Measurements from ENCODE around the gene LGALS7B.
"Not testable (repeated sequence)": the region's sequence is repeated elsewhere in the genome, so short reads cannot be mapped to it uniquely, and the experiment has no call there.

Gene LGALS7B

GRCh38 chr19:38825936-38826335, 36.9 kb downstream of the LGALS7B start:
- DNase-seq: not testable (repeated sequence)

DNA sequence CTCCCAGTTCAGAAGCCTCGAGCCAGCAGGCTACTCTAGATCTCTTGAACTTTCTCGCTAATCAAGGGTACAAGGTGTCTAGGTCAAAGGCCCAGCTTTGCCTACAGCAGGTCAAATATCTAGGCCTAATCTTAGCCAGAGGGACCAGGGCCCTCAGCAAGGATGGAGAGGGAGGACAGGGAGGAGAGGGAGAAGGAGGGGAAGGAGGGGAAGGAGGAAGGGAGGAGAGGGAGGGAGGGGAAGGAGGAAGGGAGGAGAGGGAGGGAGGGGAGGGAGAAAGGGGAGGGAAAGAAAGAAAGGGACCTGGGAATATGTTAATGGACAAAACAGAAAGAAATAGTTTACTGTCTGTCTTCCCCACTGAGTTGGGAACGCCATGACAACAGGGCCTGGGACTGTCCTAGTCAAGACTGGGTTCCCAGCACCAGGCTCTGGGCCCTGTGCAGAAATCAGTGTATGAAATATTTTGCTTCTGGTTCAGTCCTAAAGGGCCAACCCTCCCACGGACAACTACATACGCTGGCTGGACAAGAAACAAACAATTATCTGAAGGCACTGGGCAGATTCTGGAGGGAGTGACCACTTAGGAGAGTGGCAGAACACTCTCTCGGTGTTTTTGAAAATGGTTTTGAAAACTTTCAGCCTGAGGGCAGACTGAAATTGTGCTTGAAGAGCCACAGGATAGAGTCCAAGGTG, 38.0 kb downstream of the LGALS7B start:
- DNase-seq: no peak

GRCh38 chr19:38829203-38829602, 40.2 kb downstream of the LGALS7B start:
- not testable (repeated sequence) for DNase-seq

- DNase-seq: no peak
Observed at GRCh38 chr19:38830039-38830733, 41.2 kb downstream of the LGALS7B start.

DNA sequence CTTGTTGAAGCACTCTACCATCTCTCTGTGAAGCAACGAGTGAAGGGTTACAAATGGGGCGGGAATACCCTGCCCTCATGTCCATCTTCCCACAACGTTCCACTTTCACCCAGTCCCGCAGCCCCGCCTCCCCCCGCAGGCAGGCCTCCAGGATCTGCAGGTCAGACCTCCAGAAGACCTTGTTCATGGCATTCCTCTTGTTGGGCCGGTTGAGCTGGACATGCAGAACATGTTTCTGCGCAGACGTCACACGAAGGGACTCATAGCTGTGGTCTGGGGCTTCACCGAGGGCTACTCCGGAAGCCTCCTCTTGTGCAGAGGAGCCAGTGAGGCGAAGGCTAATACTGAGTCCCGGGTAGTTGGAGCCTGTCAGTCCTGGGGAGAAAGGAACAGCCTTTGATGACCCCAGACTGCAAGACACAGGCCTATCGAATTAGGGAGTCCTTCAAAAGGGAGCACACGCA, 42.2 kb downstream of the LGALS7B start:
- DNase-seq: no peak

DNA sequence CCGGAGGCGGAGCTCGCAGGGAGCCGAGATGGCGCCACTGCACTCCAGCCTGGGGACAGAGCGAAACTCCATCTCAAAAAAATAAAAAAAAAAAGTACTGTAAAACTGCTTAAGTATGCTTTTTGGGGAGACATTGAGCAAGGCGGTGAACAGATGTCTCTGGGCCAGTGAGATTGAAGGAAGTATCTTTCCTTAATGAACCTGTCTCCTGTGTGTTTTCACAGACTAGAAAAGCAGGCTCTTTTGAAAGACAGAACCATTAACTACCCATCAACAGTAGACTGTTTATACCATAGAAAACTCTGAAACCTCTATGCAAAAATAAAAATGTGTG, 44.1 kb downstream of the LGALS7B start:
- DNase-seq: no peak

DNA sequence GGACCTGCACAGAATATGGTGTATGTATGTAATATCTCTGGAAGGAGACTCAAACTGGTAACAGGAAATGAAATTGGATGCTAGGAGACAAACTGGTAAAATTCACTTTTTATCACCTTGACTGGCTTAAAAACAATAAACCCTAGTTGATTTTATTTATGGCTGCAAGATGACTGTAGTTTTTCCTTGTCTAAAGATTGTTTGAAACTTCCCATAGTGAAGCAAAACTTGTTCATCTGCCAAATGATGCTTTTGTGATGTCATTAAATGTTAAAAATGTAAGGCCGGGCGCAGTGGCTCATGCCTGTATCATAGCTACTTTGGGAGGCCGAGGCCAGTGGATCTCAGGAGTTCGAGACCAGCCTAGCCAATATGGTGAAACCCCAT, 45.1 kb downstream of the LGALS7B start:
- no peak for DNase-seq

DNA sequence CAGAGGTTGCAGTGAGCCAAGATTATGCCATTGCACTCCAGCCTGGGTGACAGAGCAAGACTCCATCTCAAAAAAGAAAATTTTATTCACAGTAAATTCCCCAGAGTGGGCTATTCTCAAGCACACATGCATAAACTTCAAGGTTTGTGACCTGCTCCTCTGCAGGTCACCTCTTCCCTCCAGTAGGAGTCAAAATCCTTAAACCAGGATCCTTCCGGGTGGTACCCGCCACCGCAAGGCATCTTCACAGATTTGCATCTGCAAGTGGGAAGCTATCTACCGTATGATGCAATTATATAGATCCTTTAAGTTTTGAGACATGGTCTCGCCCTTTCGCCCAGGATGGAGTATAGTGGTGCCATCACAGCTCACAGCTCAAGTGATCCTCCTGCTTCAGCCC, 45.6 kb downstream of the LGALS7B start:
- DNase-seq: no peak

- no peak for DNase-seq
Observed at GRCh38 chr19:38836159-38836982, 47.4 kb downstream of the LGALS7B start.

GRCh38 chr19:38836983-38837626, 48.1 kb downstream of the LGALS7B start:
- no peak for DNase-seq

GRCh38 chr19:38837656-38838121, 48.7 kb downstream of the LGALS7B start:
- DNase-seq: no peak

GRCh38 chr19:38838208-38838985, 49.4 kb downstream of the LGALS7B start:
- DNase-seq: no peak

GRCh38 chr19:38838986-38839761, 50.2 kb downstream of the LGALS7B start:
- no peak for DNase-seq

- DNase-seq: no peak
Observed at GRCh38 chr19:38839816-38840582, 51.0 kb downstream of the LGALS7B start.

- DNase-seq: no peak
Observed at GRCh38 chr19:38840583-38840968, 51.6 kb downstream of the LGALS7B start.

All from NCI-H526 treated with DMSO at 0.1 percent for 48 hours (cell line).